Measurements from ENCODE around the gene KCNT1. TPM values are rescaled to one million over a fixed set of nuclear protein-coding genes. Genes with fewer than 3 reads are reported as not detected.

Gene KCNT1
- polyA plus RNA-seq, 1 donor (not counting 4 experiments of a cell fraction or from before 2014, with no cell fraction given), result not detected

DNA sequence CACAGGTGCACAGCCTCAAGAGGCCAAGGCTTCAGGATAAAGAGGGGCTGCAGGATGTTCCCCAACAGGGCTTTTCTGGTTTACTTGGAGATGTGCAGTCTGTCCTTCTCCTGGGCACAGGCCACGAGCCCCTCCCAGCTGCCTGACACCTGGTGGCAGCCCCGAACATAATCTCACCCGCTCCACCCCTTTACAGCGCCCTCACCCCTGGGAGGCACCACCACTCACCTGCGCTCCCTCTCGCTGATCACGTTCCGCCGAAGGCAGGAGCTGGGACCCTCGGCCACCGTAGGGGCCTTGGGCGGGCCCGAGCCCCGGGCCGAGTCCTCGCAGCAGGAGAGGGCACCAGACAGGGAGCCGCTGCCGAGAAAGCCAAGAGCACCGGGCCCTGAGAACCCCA, 3.2 kb upstream of the KCNT1 start:
- H3K4me1 ChIP-seq (ENCODE audit: control insufficient read depth, extremely low read depth, insufficient read depth, low read length), result no peaks in the 10 kb centered on the region
- no peak overlapping the region for H3K27ac ChIP-seq (ENCODE audit: control insufficient read depth, insufficient read depth, low read length)
- H3K27me3 ChIP-seq (ENCODE audit: control insufficient read depth, extremely low read depth, insufficient read depth, low read length), result peaks cover 30% of the 10 kb centered on the region
- DNase-seq (ENCODE audit: low read depth, low spot score) (no peak), FAIRE-seq (no peak)
- peaks cover 3% of the 10 kb centered on the region for H4K20me1 ChIP-seq (ENCODE audit: control insufficient read depth, extremely low read depth, insufficient read depth, low read length)
- dilution Hi-C loops (cut with MboI; ENCODE audit: extremely low pct_ligation_motif_present, low sequenced_read_pairs), result no loop called here
- no peak overlapping the region for H3K4me3 ChIP-seq (ENCODE audit: control insufficient read depth in 2 of 3, extremely low read depth in 1 of 3, insufficient read depth in 2 of 3, low read depth in 1 of 3, low read length in 3 of 3)
- H3K36me3 ChIP-seq (ENCODE audit: control insufficient read depth in 2 of 2, extremely low read depth in 1 of 2, insufficient read depth in 2 of 2, low read length in 2 of 2), result no peaks in the 10 kb centered on the region
- H3K4me2 ChIP-seq (ENCODE audit: control insufficient read depth, extremely low read depth, insufficient read depth, low read depth, low read length), result no peak overlapping the region
- no peaks in the 10 kb centered on the region for H3K9me3 ChIP-seq (ENCODE audit: control insufficient read depth, low read depth, low read length)
- no peak overlapping the region for H2AFZ ChIP-seq (ENCODE audit: control insufficient read depth, low read length)
- no peak overlapping the region for H3K9ac ChIP-seq (ENCODE audit: control insufficient read depth, extremely low read depth, insufficient read depth, low read length)
- H3K79me2 ChIP-seq (ENCODE audit: control insufficient read depth, insufficient read depth, low read length), result no peaks in the 10 kb centered on the region
- no peaks in the 10 kb centered on the region for H3K9me1 ChIP-seq (ENCODE audit: control insufficient read depth, extremely low read depth, insufficient read depth, low read length)
- TF ChIP-seq, protein P1, sequence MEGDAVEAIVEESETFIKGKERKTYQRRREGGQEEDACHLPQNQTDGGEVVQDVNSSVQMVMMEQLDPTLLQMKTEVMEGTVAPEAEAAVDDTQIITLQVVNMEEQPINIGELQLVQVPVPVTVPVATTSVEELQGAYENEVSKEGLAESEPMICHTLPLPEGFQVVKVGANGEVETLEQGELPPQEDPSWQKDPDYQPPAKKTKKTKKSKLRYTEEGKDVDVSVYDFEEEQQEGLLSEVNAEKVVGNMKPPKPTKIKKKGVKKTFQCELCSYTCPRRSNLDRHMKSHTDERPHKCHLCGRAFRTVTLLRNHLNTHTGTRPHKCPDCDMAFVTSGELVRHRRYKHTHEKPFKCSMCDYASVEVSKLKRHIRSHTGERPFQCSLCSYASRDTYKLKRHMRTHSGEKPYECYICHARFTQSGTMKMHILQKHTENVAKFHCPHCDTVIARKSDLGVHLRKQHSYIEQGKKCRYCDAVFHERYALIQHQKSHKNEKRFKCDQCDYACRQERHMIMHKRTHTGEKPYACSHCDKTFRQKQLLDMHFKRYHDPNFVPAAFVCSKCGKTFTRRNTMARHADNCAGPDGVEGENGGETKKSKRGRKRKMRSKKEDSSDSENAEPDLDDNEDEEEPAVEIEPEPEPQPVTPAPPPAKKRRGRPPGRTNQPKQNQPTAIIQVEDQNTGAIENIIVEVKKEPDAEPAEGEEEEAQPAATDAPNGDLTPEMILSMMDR (optimal IDR thresholded peaks at IDR 0.05 in 1 of 3, IDR thresholded peaks at IDR 0.05 in 1 of 3, conservative IDR thresholded peaks at IDR 0.05 in 1 of 3; ENCODE audit: extremely low read depth in 1 of 3, insufficient read depth in 2 of 3, low read length in 3 of 3), result no peak
- no peak for TF ChIP-seq EZH2 (IDR thresholded peaks at IDR 0.05; ENCODE audit: low read length)

DNA sequence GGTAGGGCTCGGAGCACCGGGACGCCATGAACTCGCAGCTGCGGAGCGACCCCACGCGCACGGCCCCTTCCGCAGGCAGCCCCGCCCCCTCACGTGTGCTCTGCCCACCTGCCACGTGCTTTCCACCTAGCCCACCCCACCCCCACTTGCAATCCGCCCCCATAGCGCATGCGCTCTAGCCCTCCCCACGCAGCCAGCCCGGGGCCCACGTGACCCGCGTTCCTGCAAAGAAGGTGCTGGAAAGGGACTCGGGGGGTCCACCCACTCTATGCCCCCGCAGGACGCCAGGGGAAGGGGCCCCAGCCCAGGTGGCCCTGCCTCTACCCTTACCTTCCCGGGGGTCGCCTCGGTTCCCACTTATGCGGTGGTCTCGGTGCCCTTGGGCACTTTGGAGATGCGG, 2.5 kb upstream of the KCNT1 start, which contains the start of gene SOHLH1:
Gene SOHLH1 (minus strand): TSS at position 42 of the 400 bp plus-strand sequence. CDS start 14 bp downstream, at position 28.
- Histone ChIP-seq H3K4me1 (ENCODE audit: control insufficient read depth, extremely low read depth, insufficient read depth, low read length) (no peaks in the 10 kb centered on the region), H2AFZ (ENCODE audit: control insufficient read depth, low read length) (no peak within 1 kb of the TSS), H3K9me1 (ENCODE audit: control insufficient read depth, extremely low read depth, insufficient read depth, low read length) (no peaks in the 10 kb centered on the region), H3K27me3 (ENCODE audit: control insufficient read depth, extremely low read depth, insufficient read depth, low read length) (peaks cover 30% of the 10 kb centered on the region), H3K27ac (ENCODE audit: control insufficient read depth, insufficient read depth, low read length) (no peak within 1 kb of the TSS), H3K9ac (ENCODE audit: control insufficient read depth, extremely low read depth, insufficient read depth, low read length) (no peak within 1 kb of the TSS), H4K20me1 (ENCODE audit: control insufficient read depth, extremely low read depth, insufficient read depth, low read length) (peaks cover 3% of the 10 kb centered on the region), H3K36me3 (ENCODE audit: control insufficient read depth in 2 of 2, extremely low read depth in 1 of 2, insufficient read depth in 2 of 2, low read length in 2 of 2) (no peaks in the 10 kb centered on the region), H3K4me2 (ENCODE audit: control insufficient read depth, extremely low read depth, insufficient read depth, low read depth, low read length) (no peak within 1 kb of the TSS), H3K4me3 (ENCODE audit: control insufficient read depth in 2 of 3, extremely low read depth in 1 of 3, insufficient read depth in 2 of 3, low read depth in 1 of 3, low read length in 3 of 3) (no peak within 1 kb of the TSS), H3K79me2 (ENCODE audit: control insufficient read depth, insufficient read depth, low read length) (no peaks in the 10 kb centered on the region), H3K9me3 (ENCODE audit: control insufficient read depth, low read depth, low read length) (no peaks in the 10 kb centered on the region)
- TF ChIP-seq, protein P1 (optimal IDR thresholded peaks at IDR 0.05 in 1 of 3, IDR thresholded peaks at IDR 0.05 in 1 of 3, conservative IDR thresholded peaks at IDR 0.05 in 1 of 3; ENCODE audit: extremely low read depth in 1 of 3, insufficient read depth in 2 of 3, low read length in 3 of 3), result no peak
- no peak for TF ChIP-seq EZH2 (IDR thresholded peaks at IDR 0.05; ENCODE audit: low read length)
- DNase-seq (ENCODE audit: low read depth, low spot score) (no peak), FAIRE-seq (no peak)
- dilution Hi-C loops (cut with MboI; ENCODE audit: extremely low pct_ligation_motif_present, low sequenced_read_pairs), result no loop called here

All from keratinocyte (primary cell).